D721Med (cell line): ENCODE measurements around the gene CDS2.

Source experiments
- DNase-seq: peaks from one replicate; pipeline ENCODE4 v3.0.0; 2011; ENCODE audit warnings: low spot score; ENCODE audit not compliant: insufficient read length
- FAIRE-seq: peaks from 2 replicates; lab custom pipeline; 2011; peaks lifted over from hg19 to GRCh38; lab: Jason Lieb, UNC
- CTCF ChIP-seq: IDR thresholded peaks from 2 replicates; pipeline ENCODE4 v1.5.1; 2012; ENCODE audit warnings: mild to moderate bottlenecking, control low read depth; ENCODE audit not compliant: insufficient read depth; ENCODE audit errors: missing control alignments

Gene CDS2

GRCh38 chr20:5153612-5154542 is 27.1 kb downstream of the CDS2 start:
- FAIRE-seq, result no peak
- no peak for DNase-seq

GRCh38 chr20:5154543-5154925 is 27.7 kb downstream of the CDS2 start:
- FAIRE-seq, result no peak
- DNase-seq, result no peak
- TF ChIP-seq CTCF, result no peak

More at GRCh38 chr20:5153612-5154542, 27.1 kb downstream of the CDS2 start:
- TF ChIP-seq CTCF, result no peak

GRCh38 chr20:5155404-5155803 is 28.6 kb downstream of the CDS2 start:
- no peak for DNase-seq
- no peak for TF ChIP-seq CTCF
- FAIRE-seq, result no peak

- DNase-seq (no peak), FAIRE-seq (no peak)
- TF ChIP-seq CTCF, result no peak
Measured at GRCh38 chr20:5156675-5157448, 30.1 kb downstream of the CDS2 start.

GRCh38 chr20:5159928-5160327 is 33.1 kb downstream of the CDS2 start:
- FAIRE-seq, result no peak
- no peak for DNase-seq
- TF ChIP-seq CTCF, result no peak

GRCh38 chr20:5160882-5161281 is 34.1 kb downstream of the CDS2 start:
- TF ChIP-seq CTCF, result no peak
- no peak for FAIRE-seq
- no peak for DNase-seq
